Cardiac septum (tissue), 1 donor: Measurements from ENCODE around the gene E2F8. TPM values are rescaled to one million over a fixed set of nuclear protein-coding genes. Genes with fewer than 3 reads are reported as not detected.

Experiments
- DNase-seq: peaks from one replicate; pipeline ENCODE4 v3.0.0-alpha.2; 2020; ENCODE audit warnings: low spot score
- intact Hi-C: fragments of 100-400 bp; cut with DNase I; formaldehyde crosslinking; loops from one replicate; pipeline ENCODE4 v1.14.0; 2022
- total RNA-seq: library from RNA; stranded (reverse); fragmentation: NEBNext Ultra II Directional; extraction: Animal tissue kit (Norgen Biotek cat#: 25700); gene quantifications from one replicate; pipeline ENCODE4 v1.2.1, GENCODE V29; 2021
- donor health status: DM: no; HTN: no; CAD: no.

Gene E2F8
- total RNA-seq, 1 donor from 2014 or later: 4.5 TPM

- no peak for DNase-seq
- intact Hi-C loops: no loop called here
Measured at GRCh38 chr11:19253817-19254216, 13.1 kb upstream of the E2F8 start.

GRCh38 chr11:19253153-19253745 is 12.5 kb upstream of the E2F8 start:
- intact Hi-C loops: no loop called here
- DNase-seq: no peak

GRCh38 chr11:19252394-19253152 is 11.8 kb upstream of the E2F8 start:
- DNase-seq: no peak
- intact Hi-C loops: no loop called here

GRCh38 chr11:19251577-19251976 is 10.8 kb upstream of the E2F8 start:
- intact Hi-C loops: no loop called here
- DNase-seq: no peak

GRCh38 chr11:19246816-19247215 is 6.1 kb upstream of the E2F8 start:
- intact Hi-C loops: no loop called here
- DNase-seq: no peak

- intact Hi-C loops: no loop called here
- no peak for DNase-seq
Measured at GRCh38 chr11:19245351-19245750, 4.6 kb upstream of the E2F8 start.

- intact Hi-C loops: no loop called here
Measured at GRCh38 chr11:19244621-19245020, 3.9 kb upstream of the E2F8 start.

GRCh38 chr11:19244084-19244483 is 3.3 kb upstream of the E2F8 start:
- DNase-seq: no peak
- intact Hi-C loops: no loop called here

More at GRCh38 chr11:19244621-19245020, 3.9 kb upstream of the E2F8 start:
- no peak for DNase-seq

GRCh38 chr11:19243613-19244012 is 2.9 kb upstream of the E2F8 start:
- intact Hi-C loops: no loop called here
- DNase-seq: no peak

- DNase-seq: no peak
- intact Hi-C loops: no loop called here
Measured at GRCh38 chr11:19243143-19243542, 2.4 kb upstream of the E2F8 start.

- no peak for DNase-seq
- intact Hi-C loops: no loop called here
Measured at GRCh38 chr11:19242179-19242932, 1.6 kb upstream of the E2F8 start.

- intact Hi-C loops: no loop called here
Measured at GRCh38 chr11:19241260-19242178, 774 bp upstream of the E2F8 start.

GRCh38 chr11:19239039-19239438 is 1.7 kb downstream of the E2F8 start:
- DNase-seq: no peak
- intact Hi-C loops: loop anchor here (5.0 kb wide), 1 partner anchor 42 kb away; no protein-coding TSS in a partner anchor

More at GRCh38 chr11:19241260-19242178, 774 bp upstream of the E2F8 start:
- DNase-seq: no peak

GRCh38 chr11:19237813-19238212 is 2.9 kb downstream of the E2F8 start:
- intact Hi-C loops: loop anchor here (5.0 kb wide), 1 partner anchor 41 kb away; no protein-coding TSS in a partner anchor
- no peak for DNase-seq

GRCh38 chr11:19237381-19237780 is 3.4 kb downstream of the E2F8 start:
- intact Hi-C loops: loop anchor here (5.0 kb wide), 1 partner anchor 40 kb away; no protein-coding TSS in a partner anchor
- no peak for DNase-seq

- intact Hi-C loops: no loop called here
- no peak for DNase-seq
Measured at GRCh38 chr11:19234231-19234817, 6.4 kb downstream of the E2F8 start.

- no peak for DNase-seq
- intact Hi-C loops: no loop called here
Measured at GRCh38 chr11:19232910-19233503, 7.7 kb downstream of the E2F8 start.

- intact Hi-C loops: no loop called here
- DNase-seq: no peak
Measured at GRCh38 chr11:19229671-19230070, 11.1 kb downstream of the E2F8 start.

- intact Hi-C loops: no loop called here
Measured at GRCh38 chr11:19228968-19229367, 11.8 kb downstream of the E2F8 start.

More at GRCh38 chr11:19228968-19229367, 11.8 kb downstream of the E2F8 start:
- DNase-seq: no peak
